Activated T-cell treated with anti-CD3 and anti-CD28 coated beads, Interleukin-2, amount 50 U/mL, for 4 hours (primary cell): ENCODE data around the gene GALT. TPM values are rescaled to one million over a fixed set of nuclear protein-coding genes. Genes with fewer than 3 reads are reported as not detected.
"Not testable (repeated sequence)": the region's sequence is repeated elsewhere in the genome, so short reads cannot be mapped to it uniquely, and the experiment has no call there.

ENCODE experiments used
- ATAC-seq, 2 donors: fragments of 200-7000 bp; cut with Tn5 transposase; one replicate each; pipeline ENCODE4 v1.10.0; 2021
- DNase-seq: peaks from one replicate; pipeline ENCODE4 v3.0.0-alpha.2; 2020
- H3K27me3 Mint-ChIP-seq: one replicate; pipeline ENCODE4 v1.8.0; 2021; ENCODE audit warnings: low read depth, mixed read lengths
- H3K36me3 Mint-ChIP-seq: one replicate; pipeline ENCODE4 v1.8.0; 2022; ENCODE audit warnings: mixed read lengths; ENCODE audit not compliant: insufficient read depth
- H3K4me1 Mint-ChIP-seq: one replicate; pipeline ENCODE4 v1.8.0; 2021; ENCODE audit warnings: low read depth, mixed read lengths
- H3K4me3 Mint-ChIP-seq: one replicate; pipeline ENCODE4 v1.8.0; 2021; ENCODE audit warnings: mild to moderate bottlenecking, moderate library complexity, mixed read lengths
- H3K9me3 Mint-ChIP-seq: one replicate; pipeline ENCODE4 v1.8.0; 2021; ENCODE audit warnings: mixed read lengths
- total RNA-seq, 3 donors: library from RNA; stranded (reverse); gene quantifications; one replicate each; pipeline ENCODE4 v1.2.1, GENCODE V29; 2021

The GALT gene
- total RNA-seq, 3 donors from 2014 or later = 29.8 to 37.7 (median 30.3) TPM

GRCh38 chr9:34634551-34635248 is 11.8 kb upstream of the GALT start:
- H3K4me1 Mint-ChIP-seq = peaks cover 40% of the 10 kb centered on the region
- H3K27me3 Mint-ChIP-seq = peaks cover 9% of the 10 kb centered on the region
- H3K36me3 Mint-ChIP-seq = peaks cover 10% of the 10 kb centered on the region
- ATAC-seq = no peak
- peak overlapping the region; percentile 45 for H3K4me3 Mint-ChIP-seq
- DNase-seq = no peak
- H3K9me3 Mint-ChIP-seq = no peaks in the 10 kb centered on the region

DNA sequence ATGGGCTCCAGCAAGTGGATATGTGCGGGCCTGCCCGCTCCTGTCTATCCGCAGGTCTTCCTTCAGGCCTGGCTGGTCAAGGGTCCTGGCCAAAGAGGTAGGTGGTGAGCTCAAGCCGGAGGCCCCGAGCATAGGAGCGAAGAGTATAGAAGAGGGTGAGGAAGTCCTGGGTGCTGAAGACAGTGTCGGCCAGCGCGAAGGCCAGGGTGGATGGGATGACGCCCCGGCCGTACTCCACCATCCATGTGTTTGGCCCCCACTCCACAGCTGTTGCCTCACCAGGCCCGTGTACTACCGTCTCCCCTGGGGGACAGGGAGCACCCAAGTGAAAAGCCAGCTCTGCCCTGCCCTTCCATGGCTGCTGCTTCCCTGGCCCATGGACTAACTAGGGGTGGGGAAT is 10.9 kb upstream of the GALT start:
- ATAC-seq (no peak), DNase-seq (no peak)
- H3K36me3 Mint-ChIP-seq = peaks cover 10% of the 10 kb centered on the region
- H3K4me1 Mint-ChIP-seq = peaks cover 39% of the 10 kb centered on the region
- H3K4me3 Mint-ChIP-seq = peak overlapping the region; percentile 95
- H3K27me3 Mint-ChIP-seq = peaks cover 2% of the 10 kb centered on the region
- no peaks in the 10 kb centered on the region for H3K9me3 Mint-ChIP-seq

DNA sequence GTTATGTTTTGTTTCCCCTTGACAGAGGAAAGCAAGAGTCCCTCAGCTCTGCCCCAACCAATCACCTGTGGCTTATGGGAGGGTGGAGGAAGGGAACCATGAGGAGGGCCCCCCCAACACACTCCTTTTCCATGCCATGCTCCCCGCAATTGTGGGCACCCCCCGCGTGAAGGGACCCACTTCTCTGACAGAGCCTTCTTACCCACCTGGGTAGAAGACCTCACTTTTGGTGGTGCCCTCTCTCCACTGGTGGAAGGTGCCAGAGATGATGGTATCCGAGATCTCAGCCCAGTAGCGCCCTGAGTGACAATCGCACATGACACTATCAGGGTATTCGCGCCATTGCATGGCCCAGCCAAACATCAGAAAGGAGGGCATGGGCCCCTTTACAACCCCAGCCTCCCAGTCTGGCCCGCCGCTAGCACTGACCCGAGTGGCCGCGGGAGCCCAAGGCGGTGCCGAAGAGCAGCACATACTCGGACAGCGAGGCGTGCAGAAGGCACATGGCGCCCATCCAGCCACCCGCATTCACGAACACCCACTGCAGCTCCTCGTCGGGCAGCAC is 9.6 kb upstream of the GALT start:
- Mint-ChIP-seq H3K27me3 (no peaks in the 10 kb centered on the region), H3K4me1 (peaks cover 40% of the 10 kb centered on the region), H3K4me3 (peak overlapping the region; percentile 95), H3K9me3 (no peaks in the 10 kb centered on the region), H3K36me3 (peaks cover 10% of the 10 kb centered on the region)
- DNase-seq = no peak
- peak; percentile 5 to 7 for ATAC-seq

- ATAC-seq (peak; percentile 92 to 93), DNase-seq (peak; percentile 92)
- peak within 1 kb of the TSS; percentile 95 for H3K4me3 Mint-ChIP-seq
- H3K4me1 Mint-ChIP-seq = peaks cover 40% of the 10 kb centered on the region
- H3K36me3 Mint-ChIP-seq = peaks cover 10% of the 10 kb centered on the region
- no peaks in the 10 kb centered on the region for H3K9me3 Mint-ChIP-seq
- H3K27me3 Mint-ChIP-seq = no peaks in the 10 kb centered on the region
These were observed 8.9 kb upstream of the GALT start, which contains the start of gene SIGMAR1 for GRCh38 chr9:34637356-34638137. Gene SIGMAR1 (minus strand): TSS chr9:34637787. CDS start chr9:34637697, 90 bp downstream.

- peaks cover 40% of the 10 kb centered on the region for H3K4me1 Mint-ChIP-seq
- no peaks in the 10 kb centered on the region for H3K9me3 Mint-ChIP-seq
- H3K4me3 Mint-ChIP-seq = peak overlapping the region; percentile 95
- no peaks in the 10 kb centered on the region for H3K27me3 Mint-ChIP-seq
- DNase-seq (no peak), ATAC-seq (no peak)
- H3K36me3 Mint-ChIP-seq = peaks cover 10% of the 10 kb centered on the region
These were observed 8.4 kb upstream of the GALT start for GRCh38 chr9:34638138-34638445.

GRCh38 chr9:34639322-34639721 is 7.2 kb upstream of the GALT start:
- not testable (repeated sequence) for H3K9me3 Mint-ChIP-seq, H3K4me3 Mint-ChIP-seq, ATAC-seq, H3K27me3 Mint-ChIP-seq, DNase-seq, H3K36me3 Mint-ChIP-seq
- peaks cover 34% of the 10 kb centered on the region for H3K4me1 Mint-ChIP-seq

- Mint-ChIP-seq H3K27me3 (no peaks in the 10 kb centered on the region), H3K4me1 (peaks cover 23% of the 10 kb centered on the region), H3K36me3 (peaks cover 2% of the 10 kb centered on the region), H3K9me3 (no peaks in the 10 kb centered on the region), H3K4me3 (no peak overlapping the region)
- ATAC-seq (no peak), DNase-seq (no peak)
These were observed 3.8 kb upstream of the GALT start for GRCh38 chr9:34642679-34643078.

- no peak overlapping the region for H3K4me3 Mint-ChIP-seq
- no peak for ATAC-seq
These were observed 1.6 kb upstream of the GALT start for GRCh38 chr9:34644766-34645314.

GRCh38 chr9:34647084-34647403 is 569 bp downstream of the GALT start:
- no peaks in the 10 kb centered on the region for H3K9me3 Mint-ChIP-seq

More at GRCh38 chr9:34644766-34645314, 1.6 kb upstream of the GALT start:
- no peaks in the 10 kb centered on the region for H3K27me3 Mint-ChIP-seq
- H3K9me3 Mint-ChIP-seq = no peaks in the 10 kb centered on the region
- H3K36me3 Mint-ChIP-seq = peaks cover 17% of the 10 kb centered on the region
- no peak for DNase-seq
- H3K4me1 Mint-ChIP-seq = peaks cover 30% of the 10 kb centered on the region

DNA sequence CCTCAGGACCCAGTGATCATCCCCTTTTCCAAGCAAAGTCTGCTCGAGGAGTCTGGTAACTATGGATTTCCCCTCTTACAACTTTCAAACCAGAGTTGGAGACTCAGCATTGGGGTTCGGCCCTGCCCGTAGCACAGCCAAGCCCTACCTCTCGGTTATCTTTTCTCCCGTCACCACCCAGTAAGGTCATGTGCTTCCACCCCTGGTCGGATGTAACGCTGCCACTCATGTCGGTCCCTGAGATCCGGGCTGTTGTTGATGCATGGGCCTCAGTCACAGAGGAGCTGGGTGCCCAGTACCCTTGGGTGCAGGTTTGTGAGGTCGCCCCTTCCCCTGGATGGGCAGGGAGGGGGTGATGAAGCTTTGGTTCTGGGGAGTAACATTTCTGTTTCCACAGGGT is 1.2 kb downstream of the GALT start:
- Mint-ChIP-seq H3K36me3 (peaks cover 17% of the 10 kb centered on the region), H3K27me3 (no peaks in the 10 kb centered on the region), H3K4me3 (peak overlapping the region; percentile 91), H3K9me3 (no peaks in the 10 kb centered on the region), H3K4me1 (peaks cover 40% of the 10 kb centered on the region)
- no peak for DNase-seq
- no peak for ATAC-seq

More at GRCh38 chr9:34647084-34647403, 569 bp downstream of the GALT start:
- peaks cover 17% of the 10 kb centered on the region for H3K36me3 Mint-ChIP-seq
- DNase-seq (no peak), ATAC-seq (no peak)
- peak overlapping the region; percentile 91 for H3K4me3 Mint-ChIP-seq
- H3K27me3 Mint-ChIP-seq = no peaks in the 10 kb centered on the region
- peaks cover 34% of the 10 kb centered on the region for H3K4me1 Mint-ChIP-seq

DNA sequence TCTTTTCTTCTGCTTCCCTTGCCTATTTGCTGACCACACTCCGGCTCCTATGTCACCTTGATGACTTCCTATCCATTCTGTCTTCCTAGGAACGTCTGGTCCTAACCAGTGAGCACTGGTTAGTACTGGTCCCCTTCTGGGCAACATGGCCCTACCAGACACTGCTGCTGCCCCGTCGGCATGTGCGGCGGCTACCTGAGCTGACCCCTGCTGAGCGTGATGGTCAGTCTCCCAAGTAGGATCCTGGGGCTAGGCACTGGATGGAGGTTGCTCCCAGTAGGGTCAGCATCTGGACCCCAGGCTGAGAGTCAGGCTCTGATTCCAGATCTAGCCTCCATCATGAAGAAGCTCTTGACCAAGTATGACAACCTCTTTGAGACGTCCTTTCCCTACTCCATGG is 2.2 kb downstream of the GALT start:
- no peak for ATAC-seq
- no peak for DNase-seq
- Mint-ChIP-seq H3K4me3 (peak overlapping the region; percentile 35), H3K4me1 (peaks cover 49% of the 10 kb centered on the region), H3K27me3 (no peaks in the 10 kb centered on the region), H3K9me3 (no peaks in the 10 kb centered on the region), H3K36me3 (peaks cover 17% of the 10 kb centered on the region)

DNA sequence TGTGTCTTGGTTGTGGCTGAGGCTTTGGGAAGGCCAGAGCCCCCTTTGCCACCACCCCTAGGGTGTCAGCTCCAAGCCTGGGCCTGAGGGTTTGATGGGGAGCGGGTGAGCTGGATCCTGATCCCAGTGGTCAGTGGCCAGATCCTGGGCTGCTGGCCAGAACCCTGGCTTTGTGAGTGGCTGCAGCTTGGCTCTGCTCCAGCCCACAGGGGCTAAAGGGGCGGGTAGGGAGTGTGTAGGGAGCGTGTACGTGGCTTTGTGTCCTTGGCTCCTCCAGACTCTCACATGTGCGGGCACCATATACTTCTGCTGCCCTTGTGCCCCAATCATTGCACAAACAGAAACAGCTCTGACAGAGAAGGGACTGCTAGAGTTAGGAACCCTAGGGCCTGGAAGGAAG is 4.3 kb downstream of the GALT start:
- no peaks in the 10 kb centered on the region for H3K27me3 Mint-ChIP-seq

DNA sequence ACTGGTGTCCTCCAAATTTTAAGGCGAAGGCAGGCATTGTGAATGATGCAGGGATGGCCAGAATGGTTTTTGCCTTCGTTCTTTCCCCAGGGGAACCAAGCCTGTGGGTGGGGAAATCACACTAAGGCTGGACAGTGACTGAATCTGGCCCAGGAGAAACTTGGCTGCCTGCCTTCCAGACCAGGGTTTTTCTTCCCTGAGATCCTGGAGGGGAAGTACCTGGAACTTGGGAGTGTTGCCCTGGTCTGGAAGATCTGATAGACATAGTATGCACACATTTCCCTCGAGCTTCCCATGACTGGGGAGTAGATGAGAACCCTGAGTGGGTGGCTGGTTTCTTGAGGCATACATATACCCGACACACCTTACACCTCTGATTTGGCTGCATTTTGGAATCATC is 4.8 kb downstream of the GALT start:
- H3K27me3 Mint-ChIP-seq = no peaks in the 10 kb centered on the region
- peaks cover 47% of the 10 kb centered on the region for H3K4me1 Mint-ChIP-seq
- H3K9me3 Mint-ChIP-seq = no peaks in the 10 kb centered on the region
- DNase-seq (no peak), ATAC-seq (no peak)
- H3K36me3 Mint-ChIP-seq = peaks cover 17% of the 10 kb centered on the region
- no peak overlapping the region for H3K4me3 Mint-ChIP-seq

More for the DNA sequence above, 4.3 kb downstream of the GALT start:
- Mint-ChIP-seq H3K36me3 (peaks cover 17% of the 10 kb centered on the region), H3K9me3 (no peaks in the 10 kb centered on the region), H3K4me3 (no peak overlapping the region), H3K4me1 (peaks cover 51% of the 10 kb centered on the region)
- DNase-seq (no peak), ATAC-seq (no peak)

DNA sequence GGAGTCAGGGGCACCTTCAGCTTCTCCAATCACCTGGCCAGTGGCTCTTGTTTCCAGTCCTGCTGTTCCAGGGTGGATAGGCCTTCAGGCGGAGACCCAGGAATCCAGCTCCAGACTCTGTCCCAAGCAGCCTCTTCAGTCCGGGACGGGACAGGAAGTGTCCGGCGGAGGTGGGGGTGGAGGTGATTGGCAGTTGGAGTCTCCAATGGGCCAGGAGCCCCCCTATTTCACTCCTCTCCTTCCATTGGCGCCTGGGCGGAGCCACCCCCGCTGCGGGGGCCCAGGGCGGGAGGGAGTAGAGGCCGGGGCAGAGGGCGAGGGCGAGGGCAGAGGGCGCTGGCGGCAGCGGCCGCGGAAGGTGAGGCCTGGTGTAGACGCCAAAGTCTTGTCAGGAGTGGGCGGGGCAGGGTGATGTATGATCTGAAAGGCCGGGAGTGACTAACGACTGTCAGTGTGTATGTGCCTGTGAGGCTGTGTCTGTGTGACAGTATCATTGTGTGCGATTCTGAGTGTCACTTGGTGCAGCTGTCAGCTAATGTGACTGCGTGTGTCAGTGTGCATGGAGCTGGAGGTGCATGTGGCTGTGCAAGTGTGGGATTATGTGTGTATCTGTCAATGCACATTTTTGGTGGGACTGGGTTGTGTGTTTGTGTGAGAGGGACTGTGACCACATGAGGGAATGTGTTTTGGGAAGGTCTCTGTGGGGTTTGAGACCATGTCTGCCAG is 5.6 kb downstream of the GALT start, which contains the start of gene IL11RA:
IL11RA (plus strand) TSS at position 310 of the 726 bp plus-strand sequence. CDS start 3,033 bp downstream, outside the sequence.
- Mint-ChIP-seq H3K36me3 (peaks cover 17% of the 10 kb centered on the region), H3K27me3 (no peaks in the 10 kb centered on the region), H3K4me3 (peak within 1 kb of the TSS; percentile 30), H3K9me3 (no peaks in the 10 kb centered on the region), H3K4me1 (peaks cover 46% of the 10 kb centered on the region)
- DNase-seq (peak; percentile 40), ATAC-seq (peak; percentile 85 to 86)
